Caco-2 (cell line): ENCODE measurements around the gene NR1D1. TPM values are rescaled to one million over a fixed set of nuclear protein-coding genes. Genes with fewer than 3 reads are reported as not detected.

Source experiments
- BruUV-seq: library from RNA; stranded (reverse); fragments of 400-500 nt; replicated peaks from 2 replicates; lab custom pipeline; 2021; lab: Mats Ljungman, UMichigan
- CTCF ChIA-PET: fragments of 300-600 bp; sonication (Branson Sonifier 250); formaldehyde crosslinking; loops from one replicate; lab custom pipeline; 2022; ENCODE audit warnings: antibody characterized with exemption; lab: Charles Lee
- POLR2A ChIA-PET: fragments of 300-600 bp; sonication (Branson Sonifier 250); formaldehyde crosslinking; loops from one replicate; lab custom pipeline; 2022; ENCODE audit warnings: antibody characterized with exemption; lab: Charles Lee
- DNase-seq, 2 experiments: peaks; one replicate each; pipeline versions ENCODE4 v3.0.0 to v3.0.0-alpha.2; 2020 to 2022
- H3K27me3 ChIP-seq: replicated peaks from 2 replicates; pipeline ENCODE4 v1.6.0; 2011; ENCODE audit warnings: low read length; ENCODE audit not compliant: control insufficient read depth, insufficient read depth
- H3K36me3 ChIP-seq: 2 replicates; pipeline ENCODE4 v1.5.1; 2011; ENCODE audit warnings: low read length; ENCODE audit not compliant: control insufficient read depth, insufficient read depth
- H3K4me1 ChIP-seq: fragments of 250-450 bp; sonication (Bioruptor Pico); 2 replicates; pipeline ENCODE4 v1.5.1; 2020; ENCODE audit warnings: mild to moderate bottlenecking
- H3K4me3 ChIP-seq: 2 replicates; pipeline ENCODE4 v1.5.1; 2011; ENCODE audit warnings: low read depth, mild to moderate bottlenecking, control low read depth, low read length
- H3K9me3 ChIP-seq: fragments of 250-450 bp; sonication (Bioruptor Pico); 2 replicates; pipeline ENCODE4 v1.5.1; 2020; ENCODE audit warnings: mild to moderate bottlenecking, moderate library complexity
- H3K27ac Mint-ChIP-seq: one replicate; pipeline ENCODE4 v1.8.0; 2022; ENCODE audit warnings: mixed read lengths; ENCODE audit not compliant: unreplicated experiment
- H3K27me3 Mint-ChIP-seq: one replicate; pipeline ENCODE4 v1.8.0; 2022; ENCODE audit warnings: mixed read lengths; ENCODE audit not compliant: insufficient read depth, unreplicated experiment
- H3K36me3 Mint-ChIP-seq: one replicate; pipeline ENCODE4 v1.8.0; 2022; ENCODE audit warnings: mild to moderate bottlenecking, mixed read lengths; ENCODE audit not compliant: insufficient read depth, unreplicated experiment
- H3K4me1 Mint-ChIP-seq: one replicate; pipeline ENCODE4 v1.8.0; 2022; ENCODE audit warnings: low read depth, mixed read lengths; ENCODE audit not compliant: unreplicated experiment
- H3K4me3 Mint-ChIP-seq: one replicate; pipeline ENCODE4 v1.8.0; 2022; ENCODE audit warnings: mild to moderate bottlenecking, moderate library complexity, mixed read lengths; ENCODE audit not compliant: unreplicated experiment
- H3K9me3 Mint-ChIP-seq: one replicate; pipeline ENCODE4 v1.8.0; 2022; ENCODE audit warnings: mixed read lengths; ENCODE audit not compliant: unreplicated experiment
- CTCF ChIP-seq, 2 experiments: fragments of 200-600 bp in 1 of 2; IDR thresholded peaks; 1 replicate in 1 of 2; 2 replicates in 1 of 2; pipeline versions ENCODE4 v1.5.1 to v1.8.0; 2011 to 2022; ENCODE audit warnings: antibody characterized with exemption in 1 of 2, control low read depth in 1 of 2, inconsistent platforms in 1 of 2, low read depth in 1 of 2, low read length in 1 of 2, mild to moderate bottlenecking in 1 of 2, moderate library complexity in 1 of 2; ENCODE audit not compliant: insufficient read depth in 1 of 2, severe bottlenecking in 1 of 2, unreplicated experiment in 1 of 2
- intact Hi-C: fragments of 100-400 bp; cut with micrococcal nuclease; formaldehyde crosslinking; loops from one replicate; pipeline ENCODE4 v1.10.0; 2022; ENCODE audit not compliant: unreplicated experiment
- total RNA-seq: library from RNA; stranded (reverse); gene quantifications from 2 replicates; pipeline ENCODE4 v1.2.3, GENCODE V29; 2022

Gene NR1D1
- total RNA-seq, 1 experiment from 2014 or later: 8.9 TPM

DNA sequence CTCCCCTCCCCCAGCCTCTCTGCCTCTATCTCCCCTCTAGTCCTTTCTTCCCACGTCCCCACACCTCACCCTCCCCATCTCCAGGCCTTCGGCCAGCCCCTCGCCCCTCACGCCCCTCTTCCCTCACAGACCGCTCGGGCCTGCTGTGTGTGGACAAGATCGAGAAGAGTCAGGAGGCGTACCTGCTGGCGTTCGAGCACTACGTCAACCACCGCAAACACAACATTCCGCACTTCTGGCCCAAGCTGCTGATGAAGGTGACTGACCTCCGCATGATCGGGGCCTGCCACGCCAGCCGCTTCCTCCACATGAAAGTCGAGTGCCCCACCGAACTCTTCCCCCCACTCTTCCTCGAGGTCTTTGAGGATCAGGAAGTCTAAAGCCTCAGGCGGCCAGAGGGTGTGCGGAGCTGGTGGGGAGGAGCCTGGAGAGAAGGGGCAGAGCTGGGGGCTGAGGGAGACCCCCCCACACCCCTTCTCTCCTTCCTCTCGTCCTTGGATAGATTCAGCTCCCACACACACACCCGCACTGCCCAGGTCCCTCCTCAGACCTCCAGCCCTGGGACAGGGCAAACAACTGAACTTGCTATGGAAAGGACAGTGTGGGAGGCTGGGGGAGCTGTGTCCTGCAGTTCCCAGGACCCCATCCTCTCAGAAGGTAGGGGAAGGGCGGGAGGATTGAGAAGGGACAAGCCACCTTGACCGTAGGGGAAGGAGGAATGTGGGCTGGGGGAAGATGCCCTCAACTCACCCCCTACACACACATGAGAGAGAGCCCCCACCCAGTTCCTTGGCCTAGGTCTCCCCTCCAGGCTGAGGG lies 11.1 kb downstream of the NR1D1 start:
- no peak for TF ChIP-seq CTCF (IDR thresholded peaks at IDR 0.05; ENCODE audit: insufficient read depth in 1 of 2, low read depth in 1 of 2, low read length in 1 of 2, severe bottlenecking in 1 of 2, unreplicated experiment in 1 of 2)
- Histone ChIP-seq H3K36me3 (peaks cover 11% of the 10 kb centered on the region), H3K4me3 (no peak overlapping the region), H3K9me3 (no peaks in the 10 kb centered on the region), H3K4me1 (peaks cover 9% of the 10 kb centered on the region; the same call in 1 of the 2 replicates), H3K27me3 (no peaks in the 10 kb centered on the region)
- BruUV-seq: no TSS peak
- intact Hi-C loops: no loop called here
- Mint-ChIP-seq H3K9me3 (no peaks in the 10 kb centered on the region), H3K4me1 (peaks cover 10% of the 10 kb centered on the region), H3K27me3 (no peaks in the 10 kb centered on the region), H3K36me3 (peaks cover 40% of the 10 kb centered on the region), H3K27ac (no peak overlapping the region), H3K4me3 (no peak overlapping the region)
- POLR2A ChIA-PET: interaction anchor here (0.6 kb wide), 1 partner anchor 11 kb away, joined by 5 read pairs; no protein-coding TSS in a partner anchor
- CTCF ChIA-PET: interaction anchor here (0.6 to 2.5 kb wide), 4 partner anchors 10 to 24 kb away, joined by 3 to 8 read pairs (median 4); partner anchors contain the start of gene NR1D1
- DNase-seq: no peak

GRCh38 chr17:40087903-40088718 lies 12.3 kb downstream of the NR1D1 start:
- ChIA-PET CTCF (interaction anchor here (2.5 kb wide), 1 partner anchor 12 kb away, joined by 8 read pairs; the partner anchor contains the start of gene NR1D1), POLR2A (no interaction called here)
- peaks cover 10% of the 10 kb centered on the region for H3K4me1 Mint-ChIP-seq
- TF ChIP-seq CTCF (IDR thresholded peaks at IDR 0.05; ENCODE audit: insufficient read depth in 1 of 2, low read depth in 1 of 2, low read length in 1 of 2, severe bottlenecking in 1 of 2, unreplicated experiment in 1 of 2): no peak
- H3K4me3 Mint-ChIP-seq: no peak overlapping the region
- H3K9me3 Mint-ChIP-seq: no peaks in the 10 kb centered on the region
- Histone ChIP-seq H3K4me3 (no peak overlapping the region), H3K4me1 (peaks cover 9% of the 10 kb centered on the region; the same call in 1 of the 2 replicates), H3K27me3 (no peaks in the 10 kb centered on the region), H3K36me3 (peaks cover 8% of the 10 kb centered on the region), H3K9me3 (no peaks in the 10 kb centered on the region)
- no peak for DNase-seq
- intact Hi-C loops: loop anchor here (2.0 kb wide), 1 partner anchor 61 kb away; no protein-coding TSS in a partner anchor
- BruUV-seq: no TSS peak
- no peak overlapping the region for H3K27ac Mint-ChIP-seq
- H3K36me3 Mint-ChIP-seq: peaks cover 38% of the 10 kb centered on the region
- no peaks in the 10 kb centered on the region for H3K27me3 Mint-ChIP-seq
